ENCODE results near the gene SPN.

DNA sequence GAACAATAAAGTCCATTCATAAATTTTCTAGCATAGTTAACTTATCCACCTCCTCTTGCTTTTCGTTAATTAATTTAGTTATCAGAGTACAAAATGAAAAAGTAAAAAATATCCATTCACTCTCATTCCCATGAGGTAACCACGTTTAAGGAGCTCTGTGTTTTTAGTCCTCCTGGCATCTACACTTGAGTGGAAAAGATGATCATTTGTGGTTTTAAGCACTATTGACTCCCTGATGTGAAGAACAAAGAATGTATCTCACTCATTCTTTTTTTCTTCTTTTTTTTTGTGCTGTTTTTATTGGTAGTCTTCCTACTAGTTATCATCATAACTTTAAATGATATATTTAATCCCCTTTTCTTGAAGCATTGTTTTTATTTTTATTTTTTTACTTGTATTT lies 42.0 kb downstream of the SPN start:
- TF ChIP-seq HDGF (IDR thresholded peaks at IDR 0.05; ENCODE audit: borderline replicate concordance) (no peak), L3MBTL2 (conservative IDR thresholded peaks at IDR 0.05) (no peak), FOXA1 (IDR thresholded peaks at IDR 0.05) (no peak), BHLHE40 (IDR thresholded peaks at IDR 0.05; ENCODE audit: borderline replicate concordance) (no peak), SP1 (IDR thresholded peaks at IDR 0.05) (no peak), FOXM1 (IDR thresholded peaks at IDR 0.05; ENCODE audit: borderline replicate concordance) (no peak), ZNF384 (IDR thresholded peaks at IDR 0.05) (no peak), SUZ12 (IDR thresholded peaks at IDR 0.05) (no peak), TARDBP (IDR thresholded peaks at IDR 0.05) (no peak), ARNT (IDR thresholded peaks at IDR 0.05) (no peak)

Data from HEK293T (cell line).